Subcutaneous preadipocyte (primary cell): Measurements from ENCODE around the gene MRM3. TPM values are rescaled to one million over a fixed set of nuclear protein-coding genes. Genes with fewer than 3 reads are reported as not detected.

Experiments
- total RNA-seq: library from RNA; depleted of rRNA; stranded (reverse); fragments of >200 nt; gene quantifications from 2 replicates; pipeline ENCODE4 v1.2.3, GENCODE V29; 2012

The MRM3 gene
- 28.5 and 30.1 TPM in 2 replicates for total RNA-seq

GRCh38 chr17:781805-782731 is at the start of gene MRM3, which contains the start of gene GLOD4:
Gene MRM3, plus strand, starts transcription at chr17:782353. Its CDS starts 26 bp downstream, at chr17:782379.
Gene GLOD4, minus strand, starts transcription at chr17:782280. Its CDS starts 25 bp downstream, at chr17:782255.

GRCh38 chr17:752002-752619 is 30.0 kb upstream of the MRM3 start, which contains the start of gene GEMIN4:
Gene GEMIN4, minus strand, starts transcription at chr17:752264. Its CDS starts 122 bp downstream, at chr17:752142.

Other genes with a start within 250 kb of the MRM3 start
- 15.8 and 17.8 TPM in 2 replicates for gene VPS53, start 67.5 kb upstream of the MRM3 start, total RNA-seq
- 33.2 and 38.6 TPM in 2 replicates for gene TLCD3A, start 49.8 kb upstream of the MRM3 start, total RNA-seq
- gene GEMIN4, start 30.1 kb upstream of the MRM3 start, total RNA-seq: 11.8 and 25.2 TPM in 2 replicates
- gene GLOD4, start 73 bp upstream of the MRM3 start, total RNA-seq: 32.3 and 35.0 TPM in 2 replicates
- 5.9 and 15.4 TPM in 2 replicates for gene NXN, start 197.4 kb downstream of the MRM3 start, total RNA-seq
- gene TIMM22, start 214.8 kb downstream of the MRM3 start, total RNA-seq: 14.3 and 18.4 TPM in 2 replicates